ENCODE measurements around the gene EBI3.
"Not testable (repeated sequence)": the region's sequence is repeated elsewhere in the genome, so short reads cannot be mapped to it uniquely, and the experiment has no call there.

Gene EBI3

DNA sequence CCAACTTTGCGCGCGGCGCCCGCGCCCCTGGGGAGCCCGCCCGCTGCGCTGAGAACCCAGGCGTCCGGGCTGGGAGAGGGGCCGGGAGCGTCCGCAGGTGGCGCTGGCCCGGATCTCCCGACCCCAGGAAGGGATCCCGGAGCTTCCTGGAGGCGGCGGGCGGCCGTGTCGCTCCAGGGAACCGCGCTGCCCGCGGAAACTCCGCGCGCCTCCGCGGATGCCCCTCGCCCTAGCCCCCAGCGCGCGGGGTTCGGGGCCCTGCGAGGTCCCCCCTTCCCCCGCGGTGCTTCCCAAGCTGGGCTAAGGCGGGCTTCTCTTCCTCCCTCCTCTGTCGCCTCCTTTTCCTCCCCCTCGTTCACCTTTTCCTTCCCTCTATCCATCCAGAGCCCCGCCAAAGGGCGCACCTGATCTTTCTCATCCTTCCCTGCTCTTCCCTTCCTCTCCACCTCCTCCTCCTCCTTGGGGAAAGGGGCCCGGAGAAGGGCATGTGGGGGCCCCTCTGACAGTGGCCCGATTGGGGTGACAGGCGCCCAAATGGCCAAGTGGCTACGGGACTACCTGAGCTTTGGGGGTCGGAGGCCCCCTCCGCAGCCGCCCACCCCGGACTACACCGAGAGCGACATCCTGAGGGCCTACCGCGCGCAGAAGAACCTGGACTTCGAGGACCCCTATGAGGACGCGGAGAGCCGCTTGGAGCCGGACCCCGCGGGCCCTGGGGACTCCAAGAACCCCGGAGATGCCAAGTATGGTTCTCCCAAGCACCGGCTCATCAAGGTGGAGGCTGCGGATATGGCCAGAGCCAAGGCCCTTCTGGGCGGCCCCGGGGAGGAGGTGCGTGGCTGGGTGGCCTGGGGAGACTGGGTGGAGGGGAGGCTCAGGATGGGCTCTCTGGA lies 50.5 kb downstream of the EBI3 start:
- H3K27ac ChIP-seq (ENCODE audit: poor library complexity, severe bottlenecking) = no peak overlapping the region
- no peak overlapping the region for H3K4me3 ChIP-seq (ENCODE audit: severe bottlenecking)
- H3K27me3 ChIP-seq (ENCODE audit: insufficient read depth, poor library complexity, severe bottlenecking) = peaks cover 29% of the 10 kb centered on the region
- no peaks in the 10 kb centered on the region for H3K9me3 ChIP-seq (ENCODE audit: severe bottlenecking)
- TF ChIP-seq, protein P1, sequence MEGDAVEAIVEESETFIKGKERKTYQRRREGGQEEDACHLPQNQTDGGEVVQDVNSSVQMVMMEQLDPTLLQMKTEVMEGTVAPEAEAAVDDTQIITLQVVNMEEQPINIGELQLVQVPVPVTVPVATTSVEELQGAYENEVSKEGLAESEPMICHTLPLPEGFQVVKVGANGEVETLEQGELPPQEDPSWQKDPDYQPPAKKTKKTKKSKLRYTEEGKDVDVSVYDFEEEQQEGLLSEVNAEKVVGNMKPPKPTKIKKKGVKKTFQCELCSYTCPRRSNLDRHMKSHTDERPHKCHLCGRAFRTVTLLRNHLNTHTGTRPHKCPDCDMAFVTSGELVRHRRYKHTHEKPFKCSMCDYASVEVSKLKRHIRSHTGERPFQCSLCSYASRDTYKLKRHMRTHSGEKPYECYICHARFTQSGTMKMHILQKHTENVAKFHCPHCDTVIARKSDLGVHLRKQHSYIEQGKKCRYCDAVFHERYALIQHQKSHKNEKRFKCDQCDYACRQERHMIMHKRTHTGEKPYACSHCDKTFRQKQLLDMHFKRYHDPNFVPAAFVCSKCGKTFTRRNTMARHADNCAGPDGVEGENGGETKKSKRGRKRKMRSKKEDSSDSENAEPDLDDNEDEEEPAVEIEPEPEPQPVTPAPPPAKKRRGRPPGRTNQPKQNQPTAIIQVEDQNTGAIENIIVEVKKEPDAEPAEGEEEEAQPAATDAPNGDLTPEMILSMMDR (IDR thresholded peaks at IDR 0.05; ENCODE audit: poor library complexity, severe bottlenecking) = no peak
- ATAC-seq (ENCODE audit: low read depth) = no peak
- H3K36me3 ChIP-seq (ENCODE audit: low read depth) = no peaks in the 10 kb centered on the region
- H3K4me1 ChIP-seq (ENCODE audit: insufficient read depth, poor library complexity, severe bottlenecking) = no peaks in the 10 kb centered on the region
- no peak for DNase-seq (ENCODE audit: low spot score)

DNA sequence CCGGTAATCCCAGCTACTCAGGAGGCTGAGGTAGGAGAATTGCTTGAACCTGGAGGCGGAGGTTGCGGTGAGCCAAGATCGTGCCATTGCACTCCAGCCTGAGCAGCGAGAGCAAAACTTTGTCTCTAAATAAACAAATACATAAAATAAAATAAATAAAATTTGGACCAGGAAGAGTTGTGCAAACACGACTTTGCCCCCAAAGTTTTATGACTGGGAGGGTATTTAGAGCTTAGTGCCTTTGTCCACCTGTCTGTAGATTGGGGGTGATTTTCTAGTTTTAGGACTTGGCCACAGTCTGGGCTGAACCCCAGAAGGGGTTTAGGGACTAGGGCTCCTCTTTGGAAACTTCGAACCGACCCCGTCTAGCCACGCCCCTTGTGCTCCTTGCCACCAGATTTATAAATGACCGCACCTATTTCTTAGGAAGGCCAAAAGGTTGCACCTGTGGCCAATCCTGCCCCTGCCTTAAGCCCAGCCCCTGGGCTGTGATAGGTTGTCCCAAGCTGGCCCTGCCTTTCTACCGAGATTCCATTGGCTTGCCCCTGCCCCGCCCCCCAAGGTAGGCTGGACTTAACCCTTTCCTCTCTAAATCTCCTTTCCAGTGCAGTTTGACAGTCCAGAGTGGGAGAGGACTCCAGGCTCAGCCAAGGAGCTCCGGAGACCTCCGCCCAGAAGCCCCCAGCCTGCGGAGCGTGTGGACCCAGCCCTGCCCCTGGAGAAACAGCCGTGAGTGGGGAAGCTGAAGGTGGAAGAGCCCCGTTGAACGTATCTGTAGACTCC lies 55.0 kb downstream of the EBI3 start:
- Histone ChIP-seq H3K27ac (ENCODE audit: poor library complexity, severe bottlenecking) (no peak overlapping the region), H3K27me3 (ENCODE audit: insufficient read depth, poor library complexity, severe bottlenecking) (peaks cover 17% of the 10 kb centered on the region), H3K4me1 (ENCODE audit: insufficient read depth, poor library complexity, severe bottlenecking) (no peaks in the 10 kb centered on the region), H3K36me3 (ENCODE audit: low read depth) (no peaks in the 10 kb centered on the region), H3K9me3 (ENCODE audit: severe bottlenecking) (no peaks in the 10 kb centered on the region), H3K4me3 (ENCODE audit: severe bottlenecking) (no peak overlapping the region)
- ATAC-seq (ENCODE audit: low read depth) = peak; percentile 73; the same call in 2 of the 3 replicates
- DNase-seq (ENCODE audit: low spot score) = no peak
- TF ChIP-seq, protein P1 (IDR thresholded peaks at IDR 0.05; ENCODE audit: poor library complexity, severe bottlenecking) = no peak

DNA sequence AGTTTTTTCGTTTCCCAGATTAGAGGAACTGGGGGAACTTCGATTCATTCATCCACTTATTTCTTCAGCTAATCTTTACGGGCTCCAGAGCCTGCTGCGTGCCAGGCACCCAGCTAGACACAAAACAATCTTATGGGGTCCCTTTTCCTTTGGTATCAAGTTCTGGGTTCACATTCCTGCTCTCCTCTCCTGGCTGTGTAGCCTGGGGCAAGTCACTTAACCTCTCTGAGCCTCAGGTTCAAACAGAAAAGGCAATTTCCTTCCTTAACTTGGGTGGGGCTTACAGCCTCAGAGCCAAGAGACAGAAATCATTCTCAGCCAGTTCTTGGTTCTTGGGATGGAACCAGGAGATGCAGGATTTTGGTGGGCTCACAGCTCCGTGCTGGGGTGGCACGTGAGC lies 55.7 kb downstream of the EBI3 start:
- Histone ChIP-seq H3K27ac (ENCODE audit: poor library complexity, severe bottlenecking) (no peak overlapping the region), H3K9me3 (ENCODE audit: severe bottlenecking) (no peaks in the 10 kb centered on the region), H3K4me1 (ENCODE audit: insufficient read depth, poor library complexity, severe bottlenecking) (no peaks in the 10 kb centered on the region), H3K36me3 (ENCODE audit: low read depth) (no peaks in the 10 kb centered on the region), H3K4me3 (ENCODE audit: severe bottlenecking) (no peak overlapping the region), H3K27me3 (ENCODE audit: insufficient read depth, poor library complexity, severe bottlenecking) (peaks cover 10% of the 10 kb centered on the region)
- no peak for DNase-seq (ENCODE audit: low spot score)
- TF ChIP-seq, protein P1 (IDR thresholded peaks at IDR 0.05; ENCODE audit: poor library complexity, severe bottlenecking) = no peak
- no peak for ATAC-seq (ENCODE audit: low read depth)

DNA sequence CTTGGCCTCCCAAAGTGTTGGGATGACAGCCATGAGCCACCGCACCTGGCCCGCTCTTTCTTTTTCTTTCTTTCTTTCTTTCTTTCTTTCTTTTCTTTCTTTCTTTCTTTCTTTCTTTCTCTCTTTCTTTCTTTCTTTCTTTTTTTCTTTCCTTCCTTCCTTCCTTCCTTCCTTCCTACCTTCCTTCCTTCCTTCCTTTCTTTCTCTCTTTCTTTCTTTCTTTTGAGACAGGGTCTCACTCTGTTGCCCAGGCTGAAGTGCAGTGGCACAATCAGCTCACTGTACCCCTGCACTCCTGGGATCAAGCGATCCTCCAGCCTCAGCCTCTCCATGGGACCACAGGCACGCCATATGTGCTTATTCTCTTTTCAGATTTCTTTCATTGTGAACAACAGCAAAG lies 56.8 kb downstream of the EBI3 start:
- H3K27ac ChIP-seq (ENCODE audit: poor library complexity, severe bottlenecking); DNase-seq (ENCODE audit: low spot score); H3K9me3 ChIP-seq (ENCODE audit: severe bottlenecking); H3K36me3 ChIP-seq (ENCODE audit: low read depth); ATAC-seq (ENCODE audit: low read depth); H3K27me3 ChIP-seq (ENCODE audit: insufficient read depth, poor library complexity, severe bottlenecking); H3K4me3 ChIP-seq (ENCODE audit: severe bottlenecking); H3K4me1 ChIP-seq (ENCODE audit: insufficient read depth, poor library complexity, severe bottlenecking): not testable (repeated sequence)

All from RWPE2 (cell line).